HepG2 (cell line): ENCODE data around the gene MAMSTR. TPM values are rescaled to one million over a fixed set of nuclear protein-coding genes. Genes with fewer than 3 reads are reported as not detected.

Experiments used
- ATAC-seq: fragments of 200-7000 bp; cut with Tn5 transposase; 3 replicates; pipeline ENCODE4 v1.9.1; 2020; ENCODE audit warnings: mild to moderate bottlenecking, moderate library complexity
- BruUV-seq: library from RNA; stranded (reverse); fragments of 400-500 nt; replicated peaks from 2 replicates; lab custom pipeline; 2021; lab: Mats Ljungman, UMichigan
- CTCF ChIA-PET: fragments of 300-600 bp; formaldehyde crosslinking; extraction: SDS; loops from one replicate; lab custom pipeline; 2021; ENCODE audit warnings: low total read pairs, inconsistent platforms, low intra/inter-chr PET ratio; lab: Yijun Ruan, JAX
- POLR2A ChIA-PET: fragments of 350-600 bp; sonication (Branson Sonifier 250); formaldehyde crosslinking; loops from one replicate; lab custom pipeline; 2020; ENCODE audit warnings: antibody characterized with exemption, inconsistent platforms; lab: Yijun Ruan, JAX
- DNase-seq: peaks from one replicate; pipeline ENCODE4 v3.0.0-alpha.2; 2015; ENCODE audit warnings: low spot score
- FAIRE-seq: peaks from 3 replicates; lab custom pipeline; 2011; peaks lifted over from hg19 to GRCh38; lab: Jason Lieb, UNC
- H2AFZ ChIP-seq: one replicate; pipeline ENCODE4 v1.6.1; 2011; ENCODE audit warnings: low read length, inconsistent platforms
- H3K27ac ChIP-seq: fragments of 300-600 bp; 3 replicates; pipeline ENCODE4 v1.8.0; 2011; ENCODE audit warnings: mixed run types, mild to moderate bottlenecking, mixed read lengths, low read length, inconsistent platforms; ENCODE audit not compliant: insufficient read depth; ENCODE audit errors: extremely low read length
- H3K27me3 ChIP-seq, 2 experiments: fragments of 200-600 bp in 1 of 2; 2 replicates in 1 of 2; 3 replicates in 1 of 2; pipeline versions ENCODE4 v1.6.0 to v1.8.0; 2011; ENCODE audit warnings: low read length in 2 of 2, mild to moderate bottlenecking in 2 of 2, moderate library complexity in 2 of 2, inconsistent platforms in 1 of 2; ENCODE audit not compliant: insufficient read depth in 2 of 2, control insufficient read depth in 1 of 2
- H3K36me3 ChIP-seq, 2 experiments: fragments of 200-600 bp in 1 of 2; replicated peaks in 1 of 2; 2 replicates in 1 of 2; 3 replicates in 1 of 2; pipeline versions ENCODE4 v1.5.1 to v1.8.0; 2011; ENCODE audit warnings: low read length in 2 of 2, inconsistent platforms in 1 of 2; ENCODE audit not compliant: insufficient read depth in 2 of 2, control insufficient read depth in 1 of 2
- H3K4me1 ChIP-seq: 2 replicates; pipeline ENCODE4 v1.5.1; 2012; ENCODE audit warnings: low read length, inconsistent platforms; ENCODE audit not compliant: insufficient read depth
- H3K4me2 ChIP-seq: 2 replicates; pipeline ENCODE4 v1.6.0; 2011; ENCODE audit warnings: low read depth, low read length, inconsistent platforms
- H3K4me3 ChIP-seq, 3 experiments: fragments of 200-600 bp in 1 of 3; sonication (generic), shearing (Covaris generic) in 1 of 3; replicated peaks in 1 of 3; 2 replicates each; pipeline ENCODE4 v1.5.1; 2011 to 2016; ENCODE audit warnings: low read length in 3 of 3, inconsistent platforms in 2 of 3, low read depth in 2 of 3, mild to moderate bottlenecking in 2 of 3, control low read depth in 1 of 3, mixed read lengths in 1 of 3; ENCODE audit not compliant: insufficient read depth in 1 of 3
- H3K79me2 ChIP-seq: one replicate; pipeline ENCODE4 v1.6.1; 2011; ENCODE audit warnings: low read length, inconsistent platforms; ENCODE audit not compliant: insufficient read depth
- H3K9ac ChIP-seq: 2 replicates; pipeline ENCODE4 v1.6.0; 2011; ENCODE audit warnings: mild to moderate bottlenecking, low read depth, low read length, inconsistent platforms; ENCODE audit not compliant: insufficient read depth
- H3K9me3 ChIP-seq: 2 replicates; pipeline ENCODE4 v1.5.1; 2012; ENCODE audit warnings: mild to moderate bottlenecking, low read length
- H4K20me1 ChIP-seq: 2 replicates; pipeline ENCODE4 v1.6.0; 2011; ENCODE audit warnings: inconsistent platforms, mild to moderate bottlenecking, low read length, moderate library complexity; ENCODE audit not compliant: insufficient read depth
- ADNP ChIP-seq: sonication (generic); formaldehyde crosslinking; IDR thresholded peaks from 2 replicates; pipeline ENCODE4 v1.4.0; 2020; ENCODE audit warnings: missing genetic modification reagents
- ATF5 ChIP-seq: sonication (generic); formaldehyde crosslinking; IDR thresholded peaks from 2 replicates; pipeline ENCODE4 v1.4.0; 2020; ENCODE audit warnings: mild to moderate bottlenecking, low read depth, missing genetic modification reagents
- CEBPG ChIP-seq: IDR thresholded peaks from 2 replicates; pipeline ENCODE4 v1.6.1; 2016
- HOXA9 ChIP-seq: sonication (generic); formaldehyde crosslinking; IDR thresholded peaks from 2 replicates; pipeline ENCODE4 v1.8.1; 2022; ENCODE audit warnings: missing genetic modification reagents, mild to moderate bottlenecking, moderate library complexity, borderline replicate concordance
- JUND ChIP-seq: sonication (generic); formaldehyde crosslinking; IDR thresholded peaks from 2 replicates; pipeline ENCODE4 v1.8.0; 2022; ENCODE audit warnings: mild to moderate bottlenecking, missing genetic modification reagents
- KLF11 ChIP-seq: IDR thresholded peaks from 2 replicates; pipeline ENCODE4 v1.6.1; 2016; ENCODE audit warnings: missing compliant biosample characterization
- KLF6 ChIP-seq: IDR thresholded peaks from 2 replicates; pipeline ENCODE4 v1.8.0; 2016; ENCODE audit warnings: missing biosample characterization, missing genetic modification reagents
- MTF1 ChIP-seq: sonication (generic); formaldehyde crosslinking; IDR thresholded peaks from 2 replicates; pipeline ENCODE4 v1.5.0; 2020; ENCODE audit warnings: missing genetic modification reagents
- SKIL ChIP-seq: sonication (generic); formaldehyde crosslinking; IDR thresholded peaks from 2 replicates; pipeline ENCODE4 v1.8.0; 2022; ENCODE audit warnings: missing genetic modification reagents, mild to moderate bottlenecking, moderate library complexity, borderline replicate concordance
- SOX6 ChIP-seq, 2 experiments: fragments of 450-650 bp in 1 of 2; sonication (generic) in 1 of 2; formaldehyde crosslinking in 1 of 2; IDR thresholded peaks; 2 replicates each; pipeline versions ENCODE4 v1.4.0 to v1.6.1; 2017 to 2020; ENCODE audit warnings: antibody characterized with exemption in 1 of 2, mild to moderate bottlenecking in 1 of 2, missing genetic modification reagents in 1 of 2
- TOPORS ChIP-seq: sonication (generic); formaldehyde crosslinking; IDR thresholded peaks from 2 replicates; pipeline ENCODE4 v1.8.0; 2023; ENCODE audit warnings: mild to moderate bottlenecking, missing genetic modification reagents
- YEATS2 ChIP-seq: sonication (generic); formaldehyde crosslinking; IDR thresholded peaks from 2 replicates; pipeline ENCODE4 v1.4.0; 2020; ENCODE audit warnings: missing genetic modification reagents, borderline replicate concordance
- ZIK1 ChIP-seq: sonication (generic); formaldehyde crosslinking; IDR thresholded peaks from 2 replicates; pipeline ENCODE4 v1.5.0; 2020; ENCODE audit warnings: mild to moderate bottlenecking, low read depth, missing genetic modification reagents, borderline replicate concordance
- ZNF10 ChIP-seq: sonication (generic); formaldehyde crosslinking; IDR thresholded peaks from 2 replicates; pipeline ENCODE4 v1.4.0; 2020; ENCODE audit warnings: mild to moderate bottlenecking, low read depth, missing genetic modification reagents, borderline replicate concordance
- ZNF143 ChIP-seq: sonication (generic); formaldehyde crosslinking; IDR thresholded peaks from 2 replicates; pipeline ENCODE4 v1.4.0; 2020; ENCODE audit warnings: missing genetic modification reagents
- ZNF296 ChIP-seq: sonication (generic); formaldehyde crosslinking; conservative IDR thresholded peaks from 2 replicates; pipeline ENCODE4 v1.5.0; 2020; ENCODE audit warnings: mild to moderate bottlenecking, missing genetic modification reagents
- ZSCAN12 ChIP-seq: sonication (generic); formaldehyde crosslinking; IDR thresholded peaks from 2 replicates; pipeline ENCODE4 v1.9.0; 2021; ENCODE audit warnings: mild to moderate bottlenecking, missing genetic modification reagents
- WGBS: methylation state at CpG from one replicate; pipeline ENCODE4 v1.1.6; 2017; ENCODE audit warnings: low lambda C conversion rate; 5-methylcytosine and 5-hydroxymethylcytosine counted together
- in situ Hi-C: cut with HindIII; loops from 2 replicates; pipeline ENCODE4 v1.10.0; 2017; ENCODE audit warnings: low pct_unique_long_range_greater_than_20kb; ENCODE audit not compliant: extremely low pct_ligation_motif_present
- intact Hi-C: fragments of 100-400 bp; cut with micrococcal nuclease; formaldehyde crosslinking; loops from one replicate; pipeline ENCODE4 v1.10.0; 2022; ENCODE audit not compliant: unreplicated experiment
- polyA plus RNA-seq, 8 experiments: library from polyadenylated mRNA; depleted of rRNA in 3 of 8; stranded (reverse) in 7 of 8; unstranded in 1 of 8; fragments of >200 nt; fragmentation: Illumina TruSeq in 4 of 8; extraction: Trizol in 4 of 8; gene quantifications; 2 replicates each; pipeline versions ENCODE4 v1.2.1 to v1.2.3, GENCODE V29; 2011 to 2016; ENCODE audit warnings: low read depth in 4 of 8, missing spikeins in 1 of 8, mixed read lengths in 1 of 8; ENCODE audit not compliant: insufficient read depth in 1 of 8
- total RNA-seq, 5 experiments: library from RNA; depleted of rRNA; stranded (reverse); fragments of >200 nt; fragmentation: Illumina TruSeq; extraction: Trizol; gene quantifications; 2 replicates each; pipeline ENCODE4 v1.2.3, GENCODE V29; 2016; ENCODE audit warnings: low read depth in 1 of 5
- TF ChIP-seq, protein P1 (sequence below): sonication (generic); formaldehyde crosslinking; IDR thresholded peaks from 2 replicates; pipeline ENCODE4 v1.5.1; 2020; ENCODE audit warnings: mild to moderate bottlenecking, missing genetic modification reagents, moderate library complexity
- TF ChIP-seq, protein P2 (sequence below): sonication (generic); formaldehyde crosslinking; IDR thresholded peaks from 2 replicates; pipeline ENCODE4 v1.4.0; 2020; ENCODE audit warnings: mild to moderate bottlenecking, missing genetic modification reagents

The MAMSTR gene
- total and polyA plus RNA-seq, 2 of the 13 experiments (the other 11 are each of a cell fraction or from before 2014, with no cell fraction given), result 2.2 to 2.4 TPM

DNA sequence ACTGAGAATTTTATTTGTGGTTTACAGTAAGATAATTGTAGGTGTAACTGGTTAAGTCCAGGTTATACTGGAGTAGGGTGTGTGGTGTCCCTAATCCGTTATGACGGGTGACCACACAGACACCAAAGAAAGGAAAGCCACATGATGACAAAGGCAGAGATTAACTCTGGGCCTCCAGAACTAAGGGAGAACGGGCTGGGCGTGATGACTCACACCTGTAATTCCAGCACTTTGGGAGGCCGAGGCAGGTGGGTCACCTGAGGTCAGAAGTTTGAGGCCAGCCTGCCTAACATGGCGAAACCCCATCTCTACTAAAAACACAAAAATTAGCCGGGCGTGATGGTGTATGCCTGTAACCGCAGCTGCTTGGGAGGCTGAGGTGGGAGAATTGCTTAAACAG, 33.9 kb downstream of the MAMSTR start:
- 2% methylated on average over 9 of the region's 9 CpGs for WGBS
- Histone ChIP-seq H3K27ac (peak overlapping the region; percentile 46), H3K36me3 (no peaks in the 10 kb centered on the region), H3K9ac (no peak overlapping the region), H4K20me1 (no peaks in the 10 kb centered on the region), H3K27me3 (0 out of 5 replicates have a peak, but pooled peaks cover 0 to 3% of the 10 kb centered on the region in 2 experiments), H3K4me2 (peak overlapping the region; percentile 49), H3K9me3 (no peaks in the 10 kb centered on the region), H3K4me1 (peaks cover 63% of the 10 kb centered on the region), H3K4me3 (no peak overlapping the region), H2AFZ (no peak overlapping the region), H3K79me2 (no peaks in the 10 kb centered on the region)
- ChIA-PET POLR2A (no interaction called here), CTCF (no interaction called here)
- BruUV-seq, result no TSS peak
- intact Hi-C loops, result no loop called here
- FAIRE-seq, result no peak
- peak; percentile 68 for DNase-seq
- peak; percentile 49 for ATAC-seq
- in situ Hi-C loops, result no loop called here
- TF ChIP-seq, protein P1, sequence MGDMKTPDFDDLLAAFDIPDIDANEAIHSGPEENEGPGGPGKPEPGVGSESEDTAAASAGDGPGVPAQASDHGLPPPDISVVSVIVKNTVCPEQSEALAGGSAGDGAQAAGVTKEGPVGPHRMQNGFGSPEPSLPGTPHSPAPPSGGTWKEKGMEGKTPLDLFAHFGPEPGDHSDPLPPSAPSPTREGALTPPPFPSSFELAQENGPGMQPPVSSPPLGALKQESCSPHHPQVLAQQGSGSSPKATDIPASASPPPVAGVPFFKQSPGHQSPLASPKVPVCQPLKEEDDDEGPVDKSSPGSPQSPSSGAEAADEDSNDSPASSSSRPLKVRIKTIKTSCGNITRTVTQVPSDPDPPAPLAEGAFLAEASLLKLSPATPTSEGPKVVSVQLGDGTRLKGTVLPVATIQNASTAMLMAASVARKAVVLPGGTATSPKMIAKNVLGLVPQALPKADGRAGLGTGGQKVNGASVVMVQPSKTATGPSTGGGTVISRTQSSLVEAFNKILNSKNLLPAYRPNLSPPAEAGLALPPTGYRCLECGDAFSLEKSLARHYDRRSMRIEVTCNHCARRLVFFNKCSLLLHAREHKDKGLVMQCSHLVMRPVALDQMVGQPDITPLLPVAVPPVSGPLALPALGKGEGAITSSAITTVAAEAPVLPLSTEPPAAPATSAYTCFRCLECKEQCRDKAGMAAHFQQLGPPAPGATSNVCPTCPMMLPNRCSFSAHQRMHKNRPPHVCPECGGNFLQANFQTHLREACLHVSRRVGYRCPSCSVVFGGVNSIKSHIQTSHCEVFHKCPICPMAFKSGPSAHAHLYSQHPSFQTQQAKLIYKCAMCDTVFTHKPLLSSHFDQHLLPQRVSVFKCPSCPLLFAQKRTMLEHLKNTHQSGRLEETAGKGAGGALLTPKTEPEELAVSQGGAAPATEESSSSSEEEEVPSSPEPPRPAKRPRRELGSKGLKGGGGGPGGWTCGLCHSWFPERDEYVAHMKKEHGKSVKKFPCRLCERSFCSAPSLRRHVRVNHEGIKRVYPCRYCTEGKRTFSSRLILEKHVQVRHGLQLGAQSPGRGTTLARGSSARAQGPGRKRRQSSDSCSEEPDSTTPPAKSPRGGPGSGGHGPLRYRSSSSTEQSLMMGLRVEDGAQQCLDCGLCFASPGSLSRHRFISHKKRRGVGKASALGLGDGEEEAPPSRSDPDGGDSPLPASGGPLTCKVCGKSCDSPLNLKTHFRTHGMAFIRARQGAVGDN (CRISPR knock-in tag), result no peak
- TF ChIP-seq KLF6 (CRISPR knock-in tag) (no peak), ADNP (no peak), ZNF10 (CRISPR knock-in tag) (no peak), CEBPG (CRISPR knock-in tag) (no peak), ZNF143 (CRISPR knock-in tag) (no peak), ATF5 (CRISPR knock-in tag) (no peak), TOPORS (no peak), YEATS2 (CRISPR knock-in tag) (no peak), KLF11 (CRISPR knock-in tag) (no peak), ZNF296 (CRISPR knock-in tag) (no peak), ZIK1 (CRISPR knock-in tag) (no peak), HOXA9 (no peak), MTF1 (CRISPR knock-in tag) (no peak), JUND (CRISPR knock-in tag) (peak; percentile 77; the same call in 1 of the 2 replicates), SKIL (CRISPR knock-in tag) (no peak), ZSCAN12 (CRISPR knock-in tag) (no peak), SOX6 (IDR thresholded peaks at IDR 0.05) (no peak), SOX6 (CRISPR knock-in tag; IDR thresholded peaks at IDR 0.05) (peak; percentile 73)
- TF ChIP-seq, protein P2, sequence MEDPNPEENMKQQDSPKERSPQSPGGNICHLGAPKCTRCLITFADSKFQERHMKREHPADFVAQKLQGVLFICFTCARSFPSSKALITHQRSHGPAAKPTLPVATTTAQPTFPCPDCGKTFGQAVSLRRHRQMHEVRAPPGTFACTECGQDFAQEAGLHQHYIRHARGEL (CRISPR knock-in tag), result no peak
